NK-92 treated with Interleukin-12 subunit alpha and Interleukin-12 subunit beta, amount 100 ng/mL, for 24 hours (cell line): ENCODE data around the gene PUS1.
"Not testable (repeated sequence)": the region's sequence is repeated elsewhere in the genome, so short reads cannot be mapped to it uniquely, and the experiment has no call there.

Experiments used
- DNase-seq: peaks from one replicate; lab custom pipeline; 2025; lab: John Stamatoyannopoulos, UW

PUS1 gene

GRCh38 chr12:131939007-131939406 lies 9.9 kb downstream of the PUS1 start:
- no peak for DNase-seq

- DNase-seq, result no peak
Observed at GRCh38 chr12:131940141-131940547, 11.1 kb downstream of the PUS1 start.

- no peak for DNase-seq
Observed at GRCh38 chr12:131941116-131941986, 12.3 kb downstream of the PUS1 start.

- DNase-seq, result no peak
Observed at GRCh38 chr12:131941987-131942341, 12.9 kb downstream of the PUS1 start.

- DNase-seq, result no peak
Observed at GRCh38 chr12:131942671-131943070, 13.6 kb downstream of the PUS1 start.

GRCh38 chr12:131943389-131943788 lies 14.3 kb downstream of the PUS1 start:
- DNase-seq, result no peak

GRCh38 chr12:131943876-131944275 lies 14.8 kb downstream of the PUS1 start:
- DNase-seq, result no peak

GRCh38 chr12:131944601-131945251 lies 15.7 kb downstream of the PUS1 start:
- DNase-seq, result no peak

- DNase-seq, result no peak
Observed at GRCh38 chr12:131946757-131947156, 17.7 kb downstream of the PUS1 start.

- DNase-seq, result no peak
Observed at GRCh38 chr12:131947482-131948027, 18.5 kb downstream of the PUS1 start.

- no peak for DNase-seq
Observed at GRCh38 chr12:131948166-131948712, 19.2 kb downstream of the PUS1 start.

- DNase-seq, result not testable (repeated sequence)
Observed at GRCh38 chr12:131948713-131949430, 19.8 kb downstream of the PUS1 start.

GRCh38 chr12:131949431-131950181 lies 20.5 kb downstream of the PUS1 start, which contains the start of gene EP400:
EP400 (plus strand) TSS chr12:131949942; CDS start chr12:131960620, 10,678 bp downstream.
- DNase-seq, result peak; percentile 89

- DNase-seq, result no peak
Observed at GRCh38 chr12:131950182-131950913, 21.3 kb downstream of the PUS1 start.

- not testable (repeated sequence) for DNase-seq
Observed at GRCh38 chr12:131953810-131954209, 24.7 kb downstream of the PUS1 start.

- not testable (repeated sequence) for DNase-seq
Observed at GRCh38 chr12:131954460-131954859, 25.4 kb downstream of the PUS1 start.

GRCh38 chr12:131959116-131959515 lies 30.0 kb downstream of the PUS1 start:
- DNase-seq, result no peak

GRCh38 chr12:131959641-131960589 lies 30.8 kb downstream of the PUS1 start:
- no peak for DNase-seq

GRCh38 chr12:131960590-131961325 lies 31.7 kb downstream of the PUS1 start:
- DNase-seq, result not testable (repeated sequence)
